GM12878 (cell line): ENCODE measurements around the gene C16orf95. TPM values are rescaled to one million over a fixed set of nuclear protein-coding genes. Genes with fewer than 3 reads are reported as not detected.

ENCODE experiments used
- ATAC-seq: fragments of 200-7000 bp; cut with Tn5 transposase; 3 replicates; pipeline ENCODE4 v1.9.1; 2020; ENCODE audit warnings: mild to moderate bottlenecking, moderate library complexity
- BruUV-seq: library from RNA; stranded (reverse); fragments of 400-500 nt; replicated peaks from 2 replicates; lab custom pipeline; 2021; lab: Mats Ljungman, UMichigan
- CTCF ChIA-PET: fragments of 300-600 bp; sonication (Branson Sonifier 250); formaldehyde crosslinking; extraction: SDS; loops from one replicate; lab custom pipeline; 2021; ENCODE audit warnings: inconsistent platforms; lab: Yijun Ruan, JAX
- POLR2A ChIA-PET: fragments of 350-600 bp; formaldehyde crosslinking; extraction: SDS; loops from one replicate; lab custom pipeline; 2021; ENCODE audit warnings: inconsistent platforms; lab: Charles Lee
- RAD21 ChIA-PET: fragments of 300-600 bp; sonication (Branson Sonifier 250); formaldehyde crosslinking; loops from one replicate; lab custom pipeline; 2023; ENCODE audit warnings: antibody characterized with exemption; ENCODE audit not compliant: unreplicated experiment; lab: Charles Lee
- SMC1A ChIA-PET: fragments of 300-600 bp; sonication (Branson Sonifier 250); formaldehyde crosslinking; loops from one replicate; lab custom pipeline; 2023; ENCODE audit not compliant: unreplicated experiment, uncharacterized antibody; lab: Charles Lee
- DNase-seq: peaks from one replicate; pipeline ENCODE4 v3.0.0-alpha.2; 2011; ENCODE audit warnings: low read depth, low spot score
- FAIRE-seq: peaks from 3 replicates; lab custom pipeline; 2011; peaks lifted over from hg19 to GRCh38; lab: Jason Lieb, UNC
- H2AFZ ChIP-seq: 2 replicates; pipeline ENCODE4 v1.6.0; 2011; ENCODE audit warnings: low read depth, low read length, control low read depth; ENCODE audit not compliant: control insufficient read depth
- H3K27ac ChIP-seq: 2 replicates; pipeline ENCODE4 v1.5.1; 2011; ENCODE audit warnings: control low read depth; ENCODE audit not compliant: control insufficient read depth, insufficient read depth
- H3K27me3 ChIP-seq, 2 experiments: replicated peaks in 1 of 2; 2 replicates each; pipeline versions ENCODE4 v1.6.0 to v1.6.1; 2011; ENCODE audit warnings: low read length in 1 of 2; ENCODE audit not compliant: control insufficient read depth in 2 of 2, insufficient read depth in 2 of 2
- H3K36me3 ChIP-seq, 2 experiments: 2 replicates each; pipeline ENCODE4 v1.5.1; 2011; ENCODE audit warnings: low read length in 1 of 2; ENCODE audit not compliant: control insufficient read depth in 2 of 2, insufficient read depth in 2 of 2
- H3K4me1 ChIP-seq: 2 replicates; pipeline ENCODE4 v1.6.1; 2011; ENCODE audit warnings: mild to moderate bottlenecking, low read length, moderate library complexity, mixed read lengths; ENCODE audit not compliant: control insufficient read depth, insufficient read depth
- H3K4me2 ChIP-seq: 2 replicates; pipeline ENCODE4 v1.6.0; 2011; ENCODE audit warnings: control low read depth; ENCODE audit not compliant: control insufficient read depth, insufficient read depth
- H3K4me3 ChIP-seq: fragments of 200-600 bp; sonication (generic); 2 replicates; pipeline ENCODE4 v1.5.1; 2016
- H3K79me2 ChIP-seq: 2 replicates; pipeline ENCODE4 v1.6.0; 2011; ENCODE audit warnings: low read length; ENCODE audit not compliant: control insufficient read depth, insufficient read depth
- H3K9ac ChIP-seq: 2 replicates; pipeline ENCODE4 v1.8.0; 2011; ENCODE audit warnings: low read length, control low read depth, mixed read lengths; ENCODE audit not compliant: control insufficient read depth, insufficient read depth
- H3K9me3 ChIP-seq: replicated peaks from 3 replicates; pipeline ENCODE4 v1.5.1; 2011; ENCODE audit warnings: mild to moderate bottlenecking, low read length; ENCODE audit not compliant: control insufficient read depth, insufficient read depth
- H4K20me1 ChIP-seq: 2 replicates; pipeline ENCODE4 v1.6.0; 2011; ENCODE audit not compliant: control insufficient read depth, insufficient read depth
- CEBPB ChIP-seq, 2 experiments: fragments of 150-350 bp in 1 of 2; IDR thresholded peaks; 2 replicates each; pipeline ENCODE4 v1.6.1; 2012 to 2014; ENCODE audit warnings: low read depth in 2 of 2, low read length in 2 of 2, borderline replicate concordance in 1 of 2, inconsistent platforms in 1 of 2
- E4F1 ChIP-seq: fragments of 450-650 bp; IDR thresholded peaks from 2 replicates; pipeline ENCODE4 v1.6.1; 2018; ENCODE audit warnings: borderline replicate concordance, mild to moderate bottlenecking; ENCODE audit not compliant: partially characterized antibody
- GATAD2B ChIP-seq: fragments of 450-650 bp; conservative IDR thresholded peaks from 2 replicates; pipeline ENCODE4 v1.6.1; 2017; ENCODE audit warnings: low read depth, mild to moderate bottlenecking, moderate library complexity
- LARP7 ChIP-seq: fragments of 450-650 bp; IDR thresholded peaks from 2 replicates; pipeline ENCODE4 v1.6.1; 2017; ENCODE audit warnings: mild to moderate bottlenecking
- NFYA ChIP-seq: IDR thresholded peaks from 2 replicates; pipeline ENCODE4 v1.6.1; 2011; ENCODE audit warnings: low read depth, mild to moderate bottlenecking, low read length, improper control_type of control experiment, borderline replicate concordance
- PML ChIP-seq: IDR thresholded peaks from 2 replicates; pipeline ENCODE4 v1.6.1; 2012; ENCODE audit warnings: low read length, inconsistent platforms
- PRDM15 ChIP-seq: fragments of 450-650 bp; formaldehyde crosslinking; IDR thresholded peaks from 2 replicates; pipeline ENCODE4 v1.4.0; 2020; ENCODE audit warnings: mild to moderate bottlenecking, moderate library complexity
- SP1 ChIP-seq: IDR thresholded peaks from one replicate; pipeline ENCODE4 v1.6.1; 2011; ENCODE audit warnings: low read depth, low read length
- USF1 ChIP-seq: IDR thresholded peaks from 2 replicates; pipeline ENCODE4 v1.6.1; 2011; ENCODE audit warnings: borderline replicate concordance, low read depth, mild to moderate bottlenecking, moderate library complexity, mixed read lengths, low read length; ENCODE audit not compliant: insufficient read depth; ENCODE audit errors: extremely low read length
- WGBS: methylation state at CpG from one replicate; pipeline ENCODE4 v1.1.6; 2016; ENCODE audit warnings: low lambda C conversion rate; ENCODE audit not compliant: insufficient replicate concordance, insufficient coverage; ENCODE audit errors: missing lambda C conversion rate; 5-methylcytosine and 5-hydroxymethylcytosine counted together
- in situ Hi-C: fragments of 300-500 bp; cut with MboI; formaldehyde crosslinking; loops from 9 replicates; pipeline ENCODE4 v1.14.3; 2018; ENCODE audit warnings: mixed read lengths
- intact Hi-C: fragments of 100-400 bp; cut with micrococcal nuclease; formaldehyde crosslinking; loops from one replicate; pipeline ENCODE4 v1.14.2; 2022; ENCODE audit not compliant: unreplicated experiment
- polyA plus RNA-seq, 11 experiments: library from polyadenylated mRNA; depleted of rRNA in 4 of 11; unstranded in 6 of 11; stranded (reverse) in 5 of 11; fragments of >200 nt; fragmentation: Nextera tagmentation in 4 of 11; fragmentation: Illumina TruSeq in 1 of 11; extraction: Ambion mirVana in 4 of 11; extraction: Trizol in 1 of 11; gene quantifications; 1 replicate in 1 of 11; 2 replicates in 10 of 11; pipeline versions ENCODE4 v1.2.1 to v1.2.3, GENCODE V29; 2011 to 2016; ENCODE audit warnings: inconsistent platforms in 2 of 11, missing spikeins in 2 of 11, low read depth in 1 of 11
- total RNA-seq, 4 experiments: library from RNA; depleted of rRNA in 3 of 4; stranded (reverse); fragments of >200 nt in 3 of 4; fragmentation: Illumina TruSeq in 1 of 4; extraction: Trizol in 1 of 4; gene quantifications; 2 replicates each; pipeline versions ENCODE4 v1.2.1 to v1.2.3, GENCODE V29; 2013 to 2021

Gene C16orf95
- total and polyA plus RNA-seq, 10 of the 15 experiments (the other 5 are each of a cell fraction or from before 2014, with no cell fraction given): 0.90 to 22.7 (median 6.0) TPM

GRCh38 chr16:87359121-87359520 lies 41.9 kb upstream of the C16orf95 start (continued):
- no peak for TF ChIP-seq NFYA
- TF ChIP-seq, all 136 proteins: peak for 0

GRCh38 chr16:87358696-87359095 lies 41.5 kb upstream of the C16orf95 start:
- FAIRE-seq (no peak), DNase-seq (no peak), ATAC-seq (no peak)
- Histone ChIP-seq H3K9ac (no peak overlapping the region), H3K27me3 (no peaks in the 10 kb centered on the region), H3K9me3 (no peaks in the 10 kb centered on the region), H2AFZ (no peak overlapping the region), H3K79me2 (no peaks in the 10 kb centered on the region), H3K36me3 (peaks cover 21 to 24% of the 10 kb centered on the region in 2 experiments), H3K4me1 (no peaks in the 10 kb centered on the region), H3K4me2 (no peak overlapping the region), H3K4me3 (no peak overlapping the region), H4K20me1 (no peaks in the 10 kb centered on the region), H3K27ac (no peak overlapping the region)
- no peak for TF ChIP-seq USF1
- CTCF ChIA-PET: no interaction called here
- in situ Hi-C loops (no loop called here), intact Hi-C loops (no loop called here)
- RAD21 ChIA-PET: no interaction called here
- 91% methylated on average over 9 of the region's 9 CpGs for WGBS
- SMC1A ChIA-PET: no interaction called here
- no TSS peak for BruUV-seq
- POLR2A ChIA-PET: no interaction called here

GRCh38 chr16:87358250-87358649 lies 41.1 kb upstream of the C16orf95 start:
- ChIA-PET RAD21 (no interaction called here), POLR2A (no interaction called here), SMC1A (no interaction called here), CTCF (interaction anchor here (0.6 to 1.5 kb wide), 2 partner anchors 30 to 306 kb away, joined by 4 read pairs; no protein-coding TSS in a partner anchor)
- no peak overlapping the region for H3K4me3 ChIP-seq
- H3K36me3 ChIP-seq: peaks cover 21 to 24% of the 10 kb centered on the region in 2 experiments
- no peaks in the 10 kb centered on the region for H3K9me3 ChIP-seq
- H3K4me2 ChIP-seq: no peak overlapping the region
- intact Hi-C loops: no loop called here
- no peaks in the 10 kb centered on the region for H3K4me1 ChIP-seq
- no TSS peak for BruUV-seq
- ATAC-seq: no peak
- no peak for DNase-seq
- H3K79me2 ChIP-seq: no peaks in the 10 kb centered on the region
- in situ Hi-C loops: no loop called here
- H3K27ac ChIP-seq: no peak overlapping the region
- H3K9ac ChIP-seq: no peak overlapping the region
- FAIRE-seq: no peak
- WGBS: 96% methylated on average over 17 of the region's 17 CpGs
- no peaks in the 10 kb centered on the region for H4K20me1 ChIP-seq
- no peaks in the 10 kb centered on the region for H3K27me3 ChIP-seq
- H2AFZ ChIP-seq: no peak overlapping the region
- no peak for TF ChIP-seq SP1
- TF ChIP-seq LARP7: no peak
- no peak for TF ChIP-seq PRDM15
- no peak for TF ChIP-seq CEBPB (IDR thresholded peaks at IDR 0.05; ENCODE audit: borderline replicate concordance in 1 of 2, low read depth in 2 of 2, low read length in 2 of 2)
- TF ChIP-seq E4F1: no peak
- TF ChIP-seq GATAD2B: no peak
- no peak for TF ChIP-seq PML
